ENCODE data around the gene DLX2.

DNA sequence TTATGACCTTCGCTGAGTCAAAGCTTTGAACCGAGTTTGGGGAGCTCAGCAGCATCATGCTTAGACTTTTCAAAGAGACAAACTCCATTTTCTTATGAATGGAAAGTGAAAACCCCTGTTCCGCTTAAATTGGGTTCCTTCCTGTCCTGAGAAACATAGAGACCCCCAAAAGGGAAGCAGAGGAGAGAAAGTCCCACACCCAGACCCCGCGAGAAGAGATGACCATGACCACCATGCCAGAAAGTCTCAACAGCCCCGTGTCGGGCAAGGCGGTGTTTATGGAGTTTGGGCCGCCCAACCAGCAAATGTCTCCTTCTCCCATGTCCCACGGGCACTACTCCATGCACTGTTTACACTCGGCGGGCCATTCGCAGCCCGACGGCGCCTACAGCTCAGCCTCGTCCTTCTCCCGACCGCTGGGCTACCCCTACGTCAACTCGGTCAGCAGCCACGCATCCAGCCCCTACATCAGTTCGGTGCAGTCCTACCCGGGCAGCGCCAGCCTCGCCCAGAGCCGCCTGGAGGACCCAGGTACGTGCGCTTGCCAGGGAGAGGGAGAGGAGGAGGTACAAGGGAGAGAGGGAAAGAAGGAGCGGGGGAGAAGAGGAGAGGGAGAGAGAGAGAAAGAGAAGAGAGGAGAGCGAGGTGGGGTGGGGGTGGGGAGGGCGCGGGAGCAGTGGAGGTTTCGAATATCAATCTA lies 17.1 kb downstream of the DLX2 start, which contains the start of gene DLX1:
- TF ChIP-seq, protein P1, sequence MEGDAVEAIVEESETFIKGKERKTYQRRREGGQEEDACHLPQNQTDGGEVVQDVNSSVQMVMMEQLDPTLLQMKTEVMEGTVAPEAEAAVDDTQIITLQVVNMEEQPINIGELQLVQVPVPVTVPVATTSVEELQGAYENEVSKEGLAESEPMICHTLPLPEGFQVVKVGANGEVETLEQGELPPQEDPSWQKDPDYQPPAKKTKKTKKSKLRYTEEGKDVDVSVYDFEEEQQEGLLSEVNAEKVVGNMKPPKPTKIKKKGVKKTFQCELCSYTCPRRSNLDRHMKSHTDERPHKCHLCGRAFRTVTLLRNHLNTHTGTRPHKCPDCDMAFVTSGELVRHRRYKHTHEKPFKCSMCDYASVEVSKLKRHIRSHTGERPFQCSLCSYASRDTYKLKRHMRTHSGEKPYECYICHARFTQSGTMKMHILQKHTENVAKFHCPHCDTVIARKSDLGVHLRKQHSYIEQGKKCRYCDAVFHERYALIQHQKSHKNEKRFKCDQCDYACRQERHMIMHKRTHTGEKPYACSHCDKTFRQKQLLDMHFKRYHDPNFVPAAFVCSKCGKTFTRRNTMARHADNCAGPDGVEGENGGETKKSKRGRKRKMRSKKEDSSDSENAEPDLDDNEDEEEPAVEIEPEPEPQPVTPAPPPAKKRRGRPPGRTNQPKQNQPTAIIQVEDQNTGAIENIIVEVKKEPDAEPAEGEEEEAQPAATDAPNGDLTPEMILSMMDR (IDR thresholded peaks at IDR 0.05), result no peak
- TF ChIP-seq EZH2 (IDR thresholded peaks at IDR 0.05), result peak; percentile 53
- no peak for TF ChIP-seq EZH2phosphoT487 (IDR thresholded peaks at IDR 0.05)
